GM18498 (cell line): ENCODE results near the gene ACAD10.
"Not testable (repeated sequence)": the region's sequence is repeated elsewhere in the genome, so short reads cannot be mapped to it uniquely, and the experiment has no call there.

Experiments
- ATAC-seq: cut with Tn5 transposase; IDR thresholded peaks from one replicate; pipeline ENCODE4 v1.9.1; 2021; ENCODE audit warnings: mild to moderate bottlenecking, moderate library complexity; ENCODE audit not compliant: unreplicated experiment

The ACAD10 gene

GRCh38 chr12:111748867-111749266 lies 63.0 kb downstream of the ACAD10 start:
- no peak for ATAC-seq

GRCh38 chr12:111749391-111749790 lies 63.5 kb downstream of the ACAD10 start:
- no peak for ATAC-seq

GRCh38 chr12:111753144-111753881 lies 67.5 kb downstream of the ACAD10 start:
- no peak for ATAC-seq

- ATAC-seq: no peak
These were observed 68.8 kb downstream of the ACAD10 start for GRCh38 chr12:111754671-111755070.

GRCh38 chr12:111756196-111756595 lies 70.3 kb downstream of the ACAD10 start:
- no peak for ATAC-seq

GRCh38 chr12:111756681-111757080 lies 70.8 kb downstream of the ACAD10 start:
- no peak for ATAC-seq

- ATAC-seq: no peak
These were observed 71.7 kb downstream of the ACAD10 start for GRCh38 chr12:111757361-111758119.

GRCh38 chr12:111758120-111758561 lies 72.3 kb downstream of the ACAD10 start:
- no peak for ATAC-seq

GRCh38 chr12:111759271-111759670 lies 73.4 kb downstream of the ACAD10 start:
- no peak for ATAC-seq

GRCh38 chr12:111759991-111760390 lies 74.1 kb downstream of the ACAD10 start:
- no peak for ATAC-seq

- ATAC-seq: peak; percentile 33
These were observed 75.2 kb downstream of the ACAD10 start for GRCh38 chr12:111761099-111761498.

GRCh38 chr12:111761706-111762105 lies 75.9 kb downstream of the ACAD10 start:
- peak; percentile 31 for ATAC-seq

- ATAC-seq: not testable (repeated sequence)
These were observed 77.7 kb downstream of the ACAD10 start for GRCh38 chr12:111763552-111763951.

- peak; percentile 50 for ATAC-seq
These were observed 78.4 kb downstream of the ACAD10 start for GRCh38 chr12:111764120-111764821.

GRCh38 chr12:111766608-111767361 lies 80.9 kb downstream of the ACAD10 start, which contains the start of gene ALDH2:
Gene ALDH2 (plus strand): TSS chr12:111766933. CDS start chr12:111766983, 50 bp downstream.
- ATAC-seq: peak; percentile 59

- no peak for ATAC-seq
These were observed 81.7 kb downstream of the ACAD10 start for GRCh38 chr12:111767362-111768158.

GRCh38 chr12:111768159-111768895 lies 82.5 kb downstream of the ACAD10 start:
- ATAC-seq: no peak

GRCh38 chr12:111769599-111769998 lies 83.7 kb downstream of the ACAD10 start:
- ATAC-seq: no peak
